Activated CD8-positive, alpha-beta memory T cell treated with anti-CD3 and anti-CD28 coated beads for 36 hours (primary cell): ENCODE measurements around the gene LSM11. TPM values are rescaled to one million over a fixed set of nuclear protein-coding genes. Genes with fewer than 3 reads are reported as not detected.

ENCODE experiments used
- CTCF ChIA-PET: fragments of 350-600 bp; sonication (Branson Sonifier 250); formaldehyde crosslinking; loops from one replicate; lab custom pipeline; 2021; ENCODE audit warnings: antibody characterized with exemption; lab: Charles Lee
- POLR2A ChIA-PET: fragments of 350-600 bp; sonication (Branson Sonifier 250); formaldehyde crosslinking; loops from one replicate; lab custom pipeline; 2021; ENCODE audit warnings: antibody characterized with exemption; lab: Charles Lee
- total RNA-seq, 2 experiments: library from RNA; stranded (reverse); gene quantifications; one replicate each; pipeline ENCODE4 v1.2.3, GENCODE V29; 2021

LSM11 gene
- total RNA-seq, 2 experiments from 2014 or later: 8.4 to 8.6 TPM

DNA sequence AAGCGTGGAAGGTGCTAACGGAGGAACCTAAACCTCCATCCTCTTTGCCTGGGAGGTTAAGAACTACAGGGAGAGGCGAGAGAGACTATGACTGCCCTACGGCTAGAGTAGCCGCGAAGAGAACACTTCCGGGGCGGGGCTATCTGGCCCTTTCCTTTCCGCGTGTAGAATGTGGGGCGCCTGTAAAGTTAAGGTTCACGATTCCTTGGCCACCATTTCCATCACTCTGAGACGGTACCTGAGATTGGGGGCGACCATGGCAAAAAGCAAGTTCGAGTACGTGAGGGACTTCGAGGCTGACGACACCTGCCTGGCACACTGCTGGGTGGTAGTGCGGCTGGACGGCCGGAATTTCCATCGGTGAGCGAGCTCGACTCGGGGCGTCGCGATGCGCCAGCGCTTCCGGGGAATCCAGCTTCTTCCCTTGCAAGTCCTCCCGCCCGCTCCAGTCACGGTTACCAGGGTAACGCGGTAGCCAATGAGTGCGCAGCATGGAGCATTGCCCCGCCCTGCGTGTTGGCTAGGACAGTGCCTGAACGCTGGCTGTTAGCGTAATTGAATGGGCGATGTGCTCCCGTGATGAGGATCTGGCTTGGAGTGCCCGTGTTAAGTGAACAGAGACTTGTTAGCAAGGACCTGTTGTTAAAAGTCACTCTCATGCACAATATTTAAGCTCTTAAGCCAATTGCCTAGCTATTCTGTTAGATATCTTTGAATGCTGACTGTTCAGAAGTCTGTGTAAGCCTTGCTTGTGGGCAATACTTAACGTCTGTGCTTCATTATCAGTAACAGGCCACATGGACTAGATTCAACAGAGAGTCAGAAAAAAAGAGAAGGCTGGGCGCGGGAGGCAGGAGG, 12.0 kb upstream of the LSM11 start, which contains the start of gene THG1L:
Gene THG1L (plus strand): TSS at position 149 of the 858 bp plus-strand sequence. CDS start 21 bp downstream, at position 170.
- CTCF ChIA-PET: interaction anchor here (0.7 to 2.3 kb wide), 3 partner anchors 9 to 224 kb away, joined by 3 to 16 read pairs (median 4); partner anchors contain the start of gene LSM11
- POLR2A ChIA-PET: interaction anchor here (0.5 kb wide), 1 partner anchor 12 kb away, joined by 4 read pairs; no protein-coding TSS in a partner anchor

DNA sequence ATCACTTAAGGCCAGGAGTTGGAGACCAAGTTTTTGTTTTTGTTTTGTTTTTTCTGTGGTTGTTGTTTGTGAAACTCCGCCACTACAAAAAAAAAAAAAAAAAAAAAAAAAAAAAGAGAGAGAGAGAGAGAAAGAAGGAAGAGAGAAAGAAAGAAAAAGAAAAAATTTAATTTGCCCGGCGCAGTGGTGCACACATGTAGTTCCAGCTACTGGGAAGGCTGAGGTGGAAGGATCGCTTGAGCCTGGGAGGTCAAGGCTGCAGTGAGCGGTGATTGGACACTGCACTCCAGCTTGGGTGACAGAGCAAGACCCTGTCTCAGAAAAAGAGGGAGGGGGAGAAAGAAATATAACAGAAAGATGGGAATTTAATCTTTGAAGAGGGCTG, 11.4 kb upstream of the LSM11 start:
- ChIA-PET CTCF (interaction anchor here (0.7 to 2.3 kb wide), 2 partner anchors 11 to 225 kb away, joined by 4 to 16 read pairs; partner anchors contain the start of gene LSM11), POLR2A (interaction anchor here (0.5 to 0.6 kb wide), 2 partner anchors 11 to 12 kb away, joined by 3 to 4 read pairs; no protein-coding TSS in a partner anchor)

DNA sequence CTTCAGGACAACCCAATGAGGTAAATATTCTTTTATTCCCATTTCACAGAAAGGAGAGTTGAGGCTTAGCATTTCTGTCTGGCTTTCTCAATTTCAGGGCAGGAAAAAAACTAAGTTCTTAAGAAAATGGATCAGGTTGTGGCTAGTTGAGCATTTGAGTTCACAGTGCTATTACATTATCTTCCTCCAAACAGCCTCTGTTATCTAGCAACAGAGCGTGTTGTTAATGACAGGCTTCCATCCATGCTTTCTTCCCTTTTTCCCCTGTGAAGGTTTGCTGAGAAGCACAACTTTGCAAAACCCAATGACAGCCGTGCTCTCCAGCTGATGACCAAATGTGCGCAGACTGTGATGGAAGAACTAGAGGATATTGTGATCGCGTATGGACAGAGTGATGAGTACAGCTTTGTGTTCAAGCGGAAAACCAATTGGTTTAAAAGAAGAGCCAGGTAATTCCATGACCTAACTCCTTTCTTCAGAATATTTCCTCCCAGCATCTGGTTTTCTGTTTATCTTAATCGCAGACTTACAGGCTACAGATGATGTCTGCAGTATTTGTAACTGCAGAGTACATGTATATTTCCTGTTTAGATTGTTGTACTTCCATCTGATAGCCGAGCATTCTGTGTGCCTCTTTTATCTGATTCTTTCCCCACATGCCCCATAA, 10.8 kb upstream of the LSM11 start:
- POLR2A ChIA-PET: interaction anchor here (0.6 kb wide), 1 partner anchor 10 kb away, joined by 3 read pairs; no protein-coding TSS in a partner anchor
- CTCF ChIA-PET: interaction anchor here (0.7 to 2.3 kb wide), 2 partner anchors 10 to 225 kb away, joined by 4 to 16 read pairs; partner anchors contain the start of gene LSM11

DNA sequence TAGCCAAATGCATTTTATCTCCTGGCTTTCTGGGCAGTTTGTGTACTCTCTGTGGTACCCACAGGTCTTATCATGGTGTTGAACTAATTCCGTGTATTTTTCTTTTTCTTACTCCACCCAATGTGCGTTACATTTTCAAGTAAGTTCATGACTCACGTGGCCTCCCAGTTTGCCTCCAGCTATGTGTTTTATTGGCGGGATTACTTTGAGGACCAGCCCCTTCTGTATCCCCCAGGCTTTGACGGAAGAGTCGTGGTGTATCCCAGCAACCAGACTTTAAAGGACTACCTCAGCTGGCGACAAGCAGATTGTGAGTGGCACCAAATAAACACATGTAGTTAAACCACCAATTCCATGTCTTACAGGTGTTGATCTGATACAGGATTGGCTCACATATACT, 9.1 kb upstream of the LSM11 start:
- ChIA-PET CTCF (interaction anchor here (1.1 kb wide), 1 partner anchor 9 kb away, joined by 3 read pairs; the partner anchor contains the start of gene LSM11), POLR2A (no interaction called here)

DNA sequence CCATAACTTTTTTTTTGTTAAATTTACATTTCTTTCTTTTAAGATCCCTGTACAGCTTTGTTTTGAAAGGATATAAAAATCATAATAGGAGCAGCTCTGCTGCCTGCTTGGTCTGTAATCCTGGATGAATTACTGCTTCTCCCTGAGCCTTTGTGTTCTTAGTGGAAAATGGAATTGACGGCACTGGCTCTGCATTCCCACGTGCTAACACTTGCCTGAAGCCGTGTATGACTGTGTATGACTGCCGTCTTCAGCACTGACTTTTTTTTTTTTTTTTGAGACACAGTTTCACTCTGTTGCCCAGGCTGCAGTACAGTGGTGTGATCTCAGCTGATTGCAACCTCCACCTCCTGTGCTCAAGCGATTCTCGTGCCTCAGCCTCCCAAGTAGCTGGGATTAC, 7.5 kb upstream of the LSM11 start:
- ChIA-PET POLR2A (interaction anchor here (0.6 kb wide), 1 partner anchor 48 kb away, joined by 3 read pairs; no protein-coding TSS in a partner anchor), CTCF (interaction anchor here (0.7 kb wide), 1 partner anchor 106 kb away, joined by 4 read pairs; no protein-coding TSS in a partner anchor)

DNA sequence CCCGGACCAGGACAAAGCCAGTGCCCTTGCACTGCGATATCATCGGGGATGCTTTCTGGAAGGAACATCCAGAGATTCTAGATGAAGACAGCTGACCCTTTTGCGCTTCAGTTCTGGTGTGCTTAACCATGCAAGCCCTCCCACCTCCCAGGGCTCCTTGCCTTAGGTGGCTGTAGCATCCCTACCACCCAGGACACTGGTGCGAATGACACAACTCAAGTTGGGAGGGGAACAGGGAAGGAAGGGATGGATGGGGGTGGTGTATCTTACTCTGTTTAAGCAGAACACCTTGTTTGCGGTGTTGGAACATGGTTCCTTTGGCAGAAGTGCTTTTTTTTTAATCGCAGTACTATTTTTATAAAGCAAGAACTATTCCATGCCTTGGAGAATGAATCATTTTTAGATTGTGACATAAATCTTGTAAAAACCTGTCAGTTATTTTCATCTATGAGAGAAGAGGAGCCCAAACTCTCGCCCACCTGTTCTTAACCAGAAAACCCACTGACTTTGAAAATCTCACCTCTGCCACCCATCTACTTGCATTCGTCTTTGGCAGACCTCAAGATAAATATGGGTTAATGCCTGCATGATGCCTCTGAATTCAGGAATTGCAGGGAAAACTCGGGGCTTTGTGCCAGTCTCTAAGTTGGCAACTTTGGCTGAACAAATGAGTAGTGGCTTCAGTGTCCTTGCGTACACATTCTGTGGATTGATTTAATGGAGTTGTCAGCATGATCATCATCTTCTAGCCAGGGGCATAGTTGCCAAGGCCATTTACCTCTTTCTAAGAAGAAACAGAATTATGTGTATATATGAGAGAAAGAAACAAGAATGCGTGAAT, 3.9 kb upstream of the LSM11 start:
- POLR2A ChIA-PET: no interaction called here

DNA sequence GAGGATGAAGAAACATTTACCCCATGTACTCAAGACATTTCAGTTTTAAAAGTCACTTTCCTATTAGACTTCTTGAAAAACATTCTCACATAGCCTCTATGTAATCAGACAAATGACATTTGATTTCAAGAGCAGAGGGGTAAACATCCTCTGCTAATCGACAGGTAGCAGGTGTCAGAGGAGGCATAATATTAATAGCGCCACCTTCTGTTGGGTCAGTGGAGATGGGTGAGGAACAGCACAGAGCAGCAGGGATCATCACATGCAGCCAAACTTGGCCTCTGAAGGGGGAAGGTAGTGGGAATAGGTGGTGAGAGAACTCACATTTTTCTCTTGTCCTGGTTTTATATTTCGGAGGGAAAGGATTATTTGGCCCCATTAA, 3.3 kb upstream of the LSM11 start:
- POLR2A ChIA-PET: no interaction called here
- CTCF ChIA-PET: interaction anchor here (0.7 to 1.1 kb wide), 3 partner anchors 9 to 392 kb away, joined by 3 read pairs; partner anchors contain the start of gene THG1L

More for the DNA sequence above, 3.9 kb upstream of the LSM11 start:
- CTCF ChIA-PET: no interaction called here

DNA sequence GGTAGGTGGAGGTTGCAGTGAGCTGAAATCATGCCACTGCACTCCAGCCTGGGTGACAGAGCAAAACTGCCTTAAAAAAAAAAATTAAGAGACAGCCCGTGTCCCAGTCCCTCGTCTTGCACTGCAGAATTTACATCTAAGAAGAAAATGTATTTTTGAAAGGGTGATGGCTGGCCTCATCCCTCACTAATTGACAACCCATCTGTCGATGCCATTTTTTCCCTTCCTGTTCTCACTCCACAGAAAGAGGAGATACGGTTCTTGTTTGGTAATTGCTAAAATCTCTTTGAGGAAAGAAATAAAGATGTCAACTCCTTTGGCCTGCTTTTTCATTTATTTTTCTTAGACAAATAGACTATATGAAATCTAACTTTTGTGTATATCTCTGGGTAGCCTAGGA, 2.4 kb upstream of the LSM11 start:
- ChIA-PET POLR2A (interaction anchor here (0.6 kb wide), 1 partner anchor 73 kb away, joined by 4 read pairs; no protein-coding TSS in a partner anchor), CTCF (interaction anchor here (1.1 kb wide), 1 partner anchor 10 kb away, joined by 3 read pairs; the partner anchor contains the start of gene THG1L)

DNA sequence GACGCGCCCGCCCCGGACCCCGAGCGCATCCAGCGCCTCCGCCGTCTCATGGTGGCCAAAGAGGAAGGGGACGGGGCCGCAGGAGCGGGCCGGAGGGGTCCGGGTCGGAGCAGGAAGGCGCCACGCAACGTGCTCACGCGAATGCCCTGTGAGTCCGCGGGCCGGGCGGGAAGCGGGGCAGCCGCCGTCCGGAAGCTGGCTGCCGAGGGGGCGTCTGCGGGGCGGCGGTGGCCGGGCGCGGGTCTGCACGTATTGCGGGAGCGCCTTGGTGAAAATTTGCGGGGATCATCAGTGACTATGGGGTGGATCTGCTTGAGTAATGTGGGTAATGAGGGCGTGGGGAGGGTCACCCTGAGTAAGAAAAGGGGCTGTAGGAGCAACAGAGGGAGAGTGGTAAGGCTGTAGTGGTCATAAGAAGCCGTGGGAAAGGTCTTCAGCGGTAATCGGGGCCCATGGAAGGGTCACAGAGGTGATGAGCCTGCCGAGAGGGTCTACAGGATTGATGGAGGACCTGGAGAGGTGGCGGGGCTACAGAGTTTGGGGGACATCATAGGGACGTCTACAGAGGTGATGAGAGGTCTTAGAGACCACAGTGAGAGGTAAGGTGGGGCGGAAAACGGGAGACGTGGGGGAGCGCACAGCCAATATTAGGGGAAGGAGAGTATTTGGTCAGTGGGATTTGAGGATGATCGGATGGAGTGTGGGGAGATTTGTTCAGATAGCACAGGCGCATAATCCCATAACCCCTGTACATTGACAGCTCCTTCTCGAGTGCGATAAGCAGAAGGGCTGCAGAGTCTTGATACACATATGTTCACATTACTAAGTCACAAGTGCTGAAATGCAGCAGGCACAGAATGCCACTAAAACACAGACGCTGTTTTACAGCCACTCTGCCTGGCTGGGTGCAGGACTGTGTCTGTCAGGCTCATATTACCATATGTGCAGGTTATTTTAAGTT, 819 bp downstream of the LSM11 start:
- CTCF ChIA-PET: interaction anchor here (0.6 to 2.3 kb wide), 15 partner anchors 12 to 312 kb away, joined by 3 to 16 read pairs (median 5); partner anchors contain the start of gene THG1L
- POLR2A ChIA-PET: interaction anchor here (0.9 kb wide), 1 partner anchor 49 kb away, joined by 3 read pairs; no protein-coding TSS in a partner anchor

DNA sequence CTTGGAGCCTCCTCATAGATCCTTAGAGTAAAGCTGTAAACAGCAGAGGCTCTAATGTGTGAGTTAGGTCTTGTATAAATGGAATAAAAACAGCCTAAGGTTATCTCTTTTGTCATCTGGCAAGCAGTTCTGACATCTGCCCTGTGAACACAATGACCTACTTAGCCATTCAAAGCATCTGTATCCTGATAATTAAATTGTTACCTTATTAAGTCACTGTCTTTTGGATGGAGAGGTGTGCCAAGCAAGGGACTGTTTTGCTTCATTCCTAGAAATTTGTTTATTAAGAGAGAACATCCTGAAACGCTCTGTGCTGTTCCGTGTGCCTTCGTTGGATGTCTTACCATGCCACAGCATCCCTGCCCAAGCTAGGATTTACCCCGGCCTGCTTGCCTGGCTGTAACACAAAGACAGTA, 1.5 kb downstream of the LSM11 start:
- ChIA-PET POLR2A (no interaction called here), CTCF (interaction anchor here (0.5 to 2.3 kb wide), 2 partner anchors 34 to 273 kb away, joined by 3 to 6 read pairs; no protein-coding TSS in a partner anchor)

DNA sequence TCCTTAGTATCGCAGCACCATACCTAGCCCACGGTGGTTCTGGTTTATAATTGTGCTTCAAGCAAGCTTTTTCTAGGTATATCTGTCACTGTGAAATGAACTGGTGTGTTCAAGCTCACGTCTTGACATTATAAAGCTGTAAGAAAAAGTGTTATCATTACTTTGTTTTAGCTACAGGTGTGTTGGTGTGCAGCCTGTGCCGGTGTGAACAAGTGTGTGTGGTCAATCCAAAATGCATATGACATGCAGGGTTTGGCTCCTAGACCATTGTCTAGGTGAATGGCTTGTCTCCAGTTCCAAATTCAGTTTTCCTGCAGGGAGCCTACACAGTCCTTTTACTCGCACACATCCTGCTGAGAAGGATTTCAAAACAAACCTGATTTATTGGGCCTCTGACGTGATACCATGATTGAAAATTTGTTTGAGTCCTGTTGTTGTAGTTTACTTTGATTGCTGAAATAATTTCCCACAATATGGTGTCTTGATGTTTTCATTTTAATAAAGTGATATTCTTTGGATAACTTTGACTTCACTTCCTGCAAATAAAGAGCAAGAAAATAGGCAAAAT, 3.7 kb downstream of the LSM11 start:
- POLR2A ChIA-PET: interaction anchor here (0.6 kb wide), 1 partner anchor 394 kb away, joined by 5 read pairs; no protein-coding TSS in a partner anchor

DNA sequence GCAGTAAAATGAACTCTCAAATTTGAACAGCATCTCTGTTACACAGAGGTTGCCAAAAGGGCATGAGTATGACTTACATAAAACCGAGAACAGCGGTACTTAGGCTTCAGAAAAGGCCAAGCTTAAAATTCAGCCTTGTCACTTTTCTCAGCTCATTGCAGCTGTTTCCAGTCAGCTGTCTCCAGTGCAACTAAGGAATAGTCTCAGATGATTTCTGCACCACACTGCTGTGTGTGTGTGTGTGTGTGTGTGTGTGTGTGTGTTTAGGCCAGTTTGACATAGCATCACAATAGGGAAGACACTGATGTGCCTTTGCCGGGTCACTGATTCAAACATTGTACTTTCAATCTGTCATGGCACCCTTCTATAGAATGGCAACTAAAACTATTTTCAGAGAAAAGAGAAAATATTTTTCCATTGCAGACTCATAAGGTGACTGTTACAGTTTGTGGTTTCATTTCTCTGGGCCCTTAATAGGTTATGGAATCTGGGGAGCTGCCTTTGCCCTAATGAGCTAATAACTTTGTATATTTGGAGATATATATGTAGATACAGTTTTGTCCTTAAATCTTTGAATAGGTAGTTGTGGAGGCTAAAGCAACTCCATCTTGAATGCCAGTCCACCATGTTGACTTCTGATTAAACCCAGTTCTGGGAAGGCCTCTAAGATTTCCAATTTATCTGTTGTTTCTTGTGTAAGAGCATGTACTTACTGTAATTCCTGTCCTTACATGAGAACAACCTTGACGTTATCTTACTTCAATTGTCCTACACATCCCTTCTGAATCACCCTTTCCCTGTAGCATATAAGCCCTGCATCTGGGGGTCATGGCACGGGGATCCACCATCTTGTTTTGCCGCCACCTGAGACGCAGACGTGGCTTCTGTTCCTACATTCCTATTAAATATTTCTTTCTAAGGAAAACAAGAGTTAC, 4.5 kb downstream of the LSM11 start:
- ChIA-PET CTCF (interaction anchor here (0.8 kb wide), 1 partner anchor 398 kb away, joined by 3 read pairs; no protein-coding TSS in a partner anchor), POLR2A (interaction anchor here (0.6 kb wide), 1 partner anchor 395 kb away, joined by 5 read pairs; no protein-coding TSS in a partner anchor)

More for the DNA sequence above, 3.7 kb downstream of the LSM11 start:
- CTCF ChIA-PET: interaction anchor here (0.8 kb wide), 1 partner anchor 398 kb away, joined by 3 read pairs; no protein-coding TSS in a partner anchor

DNA sequence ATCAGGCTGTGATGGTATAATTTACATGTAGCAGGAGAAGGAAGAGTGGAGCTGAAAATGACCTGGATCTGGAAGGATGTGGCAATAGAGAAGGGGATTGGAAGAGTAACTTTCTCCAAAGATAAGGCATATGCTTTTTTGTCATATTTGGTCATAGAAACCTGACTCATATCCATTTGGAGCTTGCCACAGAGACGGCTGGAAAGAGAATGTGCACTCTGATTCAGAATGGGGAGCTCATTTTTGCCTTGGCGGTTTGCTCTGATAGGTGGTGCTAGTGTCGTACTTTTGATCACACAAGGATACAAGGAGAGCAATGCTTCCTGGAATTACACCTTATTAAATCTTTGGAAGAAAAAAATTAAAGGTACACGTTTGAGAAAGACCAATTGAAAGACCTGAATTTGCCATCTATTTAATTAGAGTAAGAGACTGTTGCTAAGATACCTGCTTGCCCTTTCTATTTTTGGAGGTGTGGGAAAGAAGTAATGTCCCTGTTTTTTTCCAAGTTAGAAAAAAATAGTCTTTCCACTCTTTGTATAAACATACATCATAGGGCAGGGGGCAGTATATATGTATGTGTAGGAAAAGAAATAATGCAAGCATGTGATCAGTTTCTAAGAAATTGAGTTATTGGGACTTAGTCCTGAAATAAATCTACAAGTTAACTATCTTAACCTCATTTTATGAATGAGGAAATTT, 5.4 kb downstream of the LSM11 start:
- CTCF ChIA-PET: interaction anchor here (0.6 kb wide), 1 partner anchor 301 kb away, joined by 3 read pairs; no protein-coding TSS in a partner anchor
- POLR2A ChIA-PET: interaction anchor here (0.8 kb wide), 1 partner anchor 397 kb away, joined by 3 read pairs; no protein-coding TSS in a partner anchor

DNA sequence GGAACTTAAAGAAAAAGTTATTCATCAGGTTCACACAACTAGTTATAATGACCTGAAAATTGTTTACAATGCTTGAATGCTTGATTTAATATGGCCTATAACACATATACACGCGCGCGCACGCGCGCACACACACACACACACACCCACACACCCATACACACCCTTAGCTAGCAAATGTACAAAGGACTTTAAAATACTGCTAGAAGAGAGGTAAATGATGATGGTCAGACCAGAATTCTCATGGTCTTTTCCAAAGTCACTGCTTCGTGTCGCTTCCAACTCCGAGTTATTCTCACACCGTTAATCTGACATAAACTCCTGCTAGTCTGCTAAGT, 5.9 kb downstream of the LSM11 start:
- POLR2A ChIA-PET: interaction anchor here (0.8 kb wide), 1 partner anchor 398 kb away, joined by 3 read pairs; no protein-coding TSS in a partner anchor
- CTCF ChIA-PET: no interaction called here

DNA sequence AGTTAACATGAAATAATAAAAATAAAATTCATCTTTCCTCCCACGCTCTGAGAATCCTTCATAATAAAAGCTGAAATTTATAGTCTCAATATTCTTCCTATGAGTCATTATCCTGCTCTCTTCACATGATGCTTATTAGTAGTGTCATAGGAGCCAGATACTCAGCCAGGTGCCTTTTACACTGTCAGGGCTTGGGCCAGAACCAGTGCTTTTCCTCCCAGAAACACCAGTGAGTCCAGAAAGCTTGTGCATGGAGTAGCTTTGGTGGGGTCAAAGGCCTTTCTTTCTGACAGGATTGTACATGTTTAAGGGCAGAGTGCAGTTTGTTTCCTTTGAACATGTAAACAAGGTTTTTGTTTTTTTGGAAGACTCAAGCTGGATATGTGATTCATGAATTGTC, 6.8 kb downstream of the LSM11 start:
- ChIA-PET POLR2A (no interaction called here), CTCF (no interaction called here)
